LoVo (cell line): ENCODE results near the gene CYP27C1.
"Not testable (repeated sequence)": the region's sequence is repeated elsewhere in the genome, so short reads cannot be mapped to it uniquely, and the experiment has no call there.

Experiments used
- DNase-seq: peaks from one replicate; pipeline ENCODE4 v3.0.0-alpha.2; 2016; ENCODE audit warnings: low spot score

The CYP27C1 gene

GRCh38 chr2:127170021-127170420 lies 50.1 kb downstream of the CYP27C1 start:
- DNase-seq, result no peak

GRCh38 chr2:127169066-127169660 lies 50.9 kb downstream of the CYP27C1 start:
- no peak for DNase-seq

DNA sequence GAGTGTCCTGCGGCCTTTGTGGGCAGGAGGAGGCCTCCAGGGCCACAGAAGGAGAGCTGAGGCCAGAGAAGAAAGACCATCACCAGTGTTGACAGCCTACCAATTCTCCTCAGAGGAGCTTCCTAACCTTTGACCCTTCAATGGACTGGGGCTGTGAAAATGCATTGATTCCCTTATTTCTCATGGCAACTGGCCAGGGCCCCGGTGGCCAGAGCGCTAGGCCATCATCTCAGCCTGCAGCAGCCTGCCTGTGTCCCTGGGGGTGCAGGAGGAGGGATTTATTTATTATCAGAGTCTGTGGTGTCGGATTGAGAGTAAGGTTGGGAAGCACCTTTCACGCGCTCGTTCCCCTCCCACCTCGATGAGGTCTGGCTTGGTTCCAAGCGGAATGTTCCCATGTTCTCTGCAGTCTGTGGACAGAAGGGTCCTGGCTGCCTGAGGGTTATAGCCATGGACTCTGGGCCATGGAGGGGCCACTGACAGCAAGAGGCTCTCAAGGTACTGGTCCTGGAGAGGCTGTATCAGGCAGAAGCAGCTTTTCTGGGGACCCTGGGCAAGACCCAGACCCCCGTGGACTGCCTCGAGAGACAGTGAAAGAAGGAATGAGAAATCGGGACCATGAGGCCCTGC lies 53.8 kb downstream of the CYP27C1 start:
- no peak for DNase-seq

- no peak for DNase-seq
Observed at GRCh38 chr2:127165539-127165935, 54.6 kb downstream of the CYP27C1 start.

DNA sequence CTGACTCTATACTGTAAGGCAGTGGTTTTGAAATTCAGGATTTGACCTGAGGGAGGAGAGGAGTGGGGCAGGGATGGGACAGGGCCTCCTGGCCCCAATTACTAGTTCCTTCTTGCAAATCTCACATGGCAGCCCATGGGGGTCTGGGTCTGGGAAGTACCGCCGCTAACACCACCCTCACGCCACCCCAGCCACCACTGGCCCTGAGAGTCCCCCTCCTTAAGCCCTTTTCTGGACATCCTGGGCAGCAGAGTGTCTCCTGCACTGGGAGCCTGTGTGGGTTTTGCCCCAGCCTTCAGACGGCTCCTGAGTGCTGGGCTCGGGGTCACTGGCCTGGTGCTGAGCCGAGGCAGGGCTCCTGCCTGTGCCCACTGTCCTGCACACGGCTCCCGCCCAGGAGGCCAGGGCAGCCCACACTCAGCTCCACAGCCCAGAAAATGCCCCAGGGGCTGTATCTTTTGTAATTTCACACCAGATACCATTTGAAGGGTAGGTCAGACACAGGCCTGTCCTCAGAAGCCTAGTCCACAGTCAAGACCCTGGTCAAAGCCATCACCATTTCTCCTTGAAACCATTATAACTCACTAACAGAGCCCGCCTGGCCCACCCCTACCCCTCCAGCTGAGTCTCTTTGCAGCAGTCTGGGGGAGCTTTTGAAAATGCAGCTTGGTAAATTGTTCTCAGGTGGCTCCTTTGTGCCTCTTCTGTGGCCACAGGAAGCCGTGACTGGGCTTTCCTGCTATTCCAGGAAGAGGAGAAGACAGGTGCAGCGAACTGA lies 55.1 kb downstream of the CYP27C1 start:
- DNase-seq, result no peak

GRCh38 chr2:127163921-127164320 lies 56.2 kb downstream of the CYP27C1 start:
- no peak for DNase-seq

DNA sequence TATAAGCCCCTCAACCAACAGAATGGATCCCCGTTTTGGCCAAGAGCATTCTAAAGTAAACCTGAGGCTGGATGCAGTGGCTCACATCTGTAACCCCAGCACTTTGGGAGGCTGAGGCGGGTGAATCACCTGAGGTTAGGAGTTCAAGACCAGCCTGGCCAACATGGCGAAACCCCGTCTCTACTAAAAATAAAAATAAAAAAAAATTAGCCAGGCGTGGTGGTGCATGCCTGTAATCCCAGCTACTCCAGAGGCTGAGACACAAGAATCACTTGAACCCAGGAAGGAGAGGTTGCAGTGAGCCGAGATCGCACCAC lies 57.1 kb downstream of the CYP27C1 start:
- DNase-seq, result not testable (repeated sequence)

GRCh38 chr2:127162261-127163089 lies 57.6 kb downstream of the CYP27C1 start:
- DNase-seq, result no peak

GRCh38 chr2:127161176-127162136 lies 58.6 kb downstream of the CYP27C1 start:
- no peak for DNase-seq

- no peak for DNase-seq
Observed at GRCh38 chr2:127160676-127161075, 59.4 kb downstream of the CYP27C1 start.

- DNase-seq, result no peak
Observed at GRCh38 chr2:127159543-127159942, 60.6 kb downstream of the CYP27C1 start.

GRCh38 chr2:127158614-127159290 lies 61.3 kb downstream of the CYP27C1 start:
- no peak for DNase-seq

DNA sequence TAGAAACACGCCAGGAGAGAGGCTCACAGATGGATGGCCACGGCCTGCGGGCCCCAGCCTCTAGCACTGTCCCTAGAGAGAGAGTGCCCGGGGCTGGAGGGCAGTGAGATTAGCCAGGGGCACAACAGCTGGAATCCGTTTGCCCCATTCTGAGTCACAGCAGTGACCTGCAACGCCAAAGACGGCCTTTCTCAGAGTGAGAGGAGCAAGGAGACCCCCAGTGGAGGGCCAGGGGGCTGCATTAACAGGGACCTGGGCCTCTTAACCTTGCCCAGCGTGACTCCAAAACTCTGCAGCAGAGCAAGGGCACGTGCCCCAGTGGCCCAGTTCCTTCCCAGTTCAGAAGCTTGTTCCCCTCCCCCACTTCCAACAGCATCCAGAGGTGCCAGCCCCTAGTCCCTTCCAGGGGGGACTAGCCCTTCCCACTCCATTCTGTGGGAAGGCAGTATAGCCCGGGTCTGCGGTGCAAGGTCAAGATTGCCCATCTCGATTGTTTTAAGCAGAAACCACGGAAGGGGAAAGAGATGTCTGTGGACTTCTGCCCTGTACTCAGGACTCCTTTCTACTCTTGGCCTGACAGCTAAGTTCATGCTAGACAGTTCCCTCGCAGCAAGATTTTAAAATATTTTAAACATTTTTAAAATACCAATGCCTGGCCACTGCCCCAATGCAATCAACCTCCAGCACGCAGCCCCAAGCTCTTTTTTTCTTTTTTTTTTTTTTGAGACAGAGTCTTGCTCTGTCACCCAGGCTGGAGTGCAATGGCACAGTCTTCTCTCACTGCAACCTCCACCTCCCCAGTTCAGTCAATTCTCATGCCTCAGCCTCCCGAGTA lies 62.2 kb downstream of the CYP27C1 start:
- no peak for DNase-seq

GRCh38 chr2:127157114-127157513 lies 63.0 kb downstream of the CYP27C1 start:
- DNase-seq, result no peak

DNA sequence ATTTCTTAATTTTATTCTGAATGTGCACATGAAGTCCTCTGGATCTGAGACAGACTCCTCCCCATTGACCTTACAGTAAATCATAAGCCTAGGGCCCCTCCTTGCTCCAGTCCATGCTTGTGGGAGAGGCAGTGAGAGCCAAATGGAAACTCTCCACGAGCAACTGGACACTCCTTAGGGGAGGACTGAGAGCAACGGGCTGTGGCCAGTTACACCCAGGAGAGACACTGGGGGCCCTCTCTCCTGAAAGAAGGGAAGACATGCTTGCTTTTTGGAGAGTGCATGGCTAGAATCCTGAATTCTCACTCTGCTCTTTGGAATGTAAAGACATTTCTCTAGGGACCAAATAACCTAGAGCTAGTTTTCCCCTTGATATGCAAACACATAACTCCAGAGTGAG lies 64.2 kb downstream of the CYP27C1 start:
- DNase-seq, result no peak

DNA sequence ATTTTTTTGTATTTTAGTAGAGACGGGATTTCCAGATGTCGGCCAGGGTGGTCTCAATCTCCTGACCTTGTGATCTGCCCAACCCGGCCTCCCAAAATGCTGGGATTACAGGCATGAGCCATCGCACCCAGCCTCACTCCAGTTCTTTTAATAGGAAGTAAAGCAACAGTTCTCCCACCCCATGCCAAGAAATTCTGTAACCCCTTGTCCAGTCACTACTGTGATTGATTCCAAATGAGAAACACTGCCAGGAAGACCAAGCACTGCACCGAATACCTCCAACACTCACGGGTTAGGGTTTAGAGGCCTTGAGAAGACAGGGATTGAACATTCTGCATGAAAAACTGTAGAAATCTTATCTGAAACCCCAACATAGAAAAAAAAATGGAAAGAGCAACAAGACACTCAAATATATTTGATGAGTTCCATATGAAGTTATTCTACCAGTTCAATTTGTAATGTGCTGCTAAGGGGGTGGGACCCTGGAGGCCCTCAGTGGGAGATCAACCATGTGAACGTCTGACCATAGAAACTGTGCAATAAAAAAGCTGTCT lies 65.0 kb downstream of the CYP27C1 start:
- DNase-seq, result no peak

DNA sequence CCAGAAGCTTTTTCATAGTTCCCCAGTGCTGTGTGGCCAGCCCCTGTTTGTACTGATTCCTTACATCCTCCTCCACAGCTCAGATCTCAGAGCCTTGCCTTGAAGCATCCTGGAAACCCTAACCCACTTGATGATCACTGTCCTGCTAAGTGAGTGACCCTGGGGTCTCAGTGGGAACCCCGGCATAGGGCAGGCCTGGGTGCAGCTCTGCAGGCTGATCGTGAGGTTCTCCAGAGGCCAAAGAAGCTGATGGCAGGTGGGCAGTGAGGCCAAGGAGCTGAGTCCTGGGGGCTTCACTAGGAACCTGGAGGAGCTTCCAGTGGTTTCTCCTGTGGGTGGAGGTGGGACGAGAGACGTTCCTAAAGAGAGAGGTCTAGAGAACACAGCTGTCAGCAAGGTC lies 65.7 kb downstream of the CYP27C1 start:
- no peak for DNase-seq

- no peak for DNase-seq
Observed at GRCh38 chr2:127153691-127154158, 66.4 kb downstream of the CYP27C1 start.

DNA sequence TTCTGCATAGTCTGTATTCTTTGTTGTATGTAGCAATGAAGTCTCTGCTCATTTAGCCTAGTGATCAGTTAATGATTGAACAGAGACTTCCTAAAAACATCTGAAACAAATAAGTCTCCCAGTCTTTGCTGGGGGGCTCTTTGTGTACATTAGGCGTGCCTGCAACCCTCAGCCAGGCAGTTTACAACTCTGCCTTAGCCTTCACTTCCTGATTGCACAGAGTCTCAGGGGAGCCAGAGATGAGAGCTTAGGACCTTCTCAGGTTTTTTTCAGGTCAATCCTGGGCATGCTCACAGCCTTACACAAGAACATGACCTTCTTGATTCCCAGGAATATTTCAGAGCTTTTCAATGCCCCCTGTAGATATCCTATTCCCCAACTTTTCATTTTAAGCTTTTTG lies 69.1 kb downstream of the CYP27C1 start:
- DNase-seq, result no peak

DNA sequence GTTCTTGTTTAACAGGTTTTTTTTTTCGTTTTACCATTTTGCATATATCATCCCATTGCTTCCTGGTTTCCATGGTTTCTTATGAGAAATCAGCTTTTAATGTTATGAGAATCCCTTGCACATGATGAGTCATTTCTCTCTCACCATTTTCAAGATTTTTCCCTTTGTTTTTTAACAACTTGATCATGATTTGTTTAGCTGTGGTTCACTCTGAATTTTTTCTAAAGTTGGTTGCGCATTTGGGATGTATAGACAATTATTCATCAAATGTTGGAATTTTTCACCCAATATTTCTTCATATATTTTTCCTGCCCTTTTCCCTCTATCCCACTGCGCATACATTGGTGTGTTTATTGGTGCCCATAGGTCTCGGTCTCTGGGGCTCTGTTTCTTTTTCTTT lies 70.7 kb downstream of the CYP27C1 start:
- no peak for DNase-seq
